CD4-positive, alpha-beta T cell treated with Interleukin-21 for 1 hour (primary cell): ENCODE results near the gene SRL.
A peak's percentile ranks its signal among the peaks of the same experiment; 100 is the strongest.

Experiments
- DNase-seq: peaks from one replicate; pipeline ENCODE4 v3.0.0-alpha.2; 2020

Gene SRL

GRCh38 chr16:4241928-4242283 is at the start of gene SRL:
Gene SRL, minus strand, starts transcription at chr16:4242080. Its CDS starts 13 bp downstream, at chr16:4242067.
- no peak for DNase-seq

GRCh38 chr16:4290236-4290830 is 48.5 kb upstream of the SRL start:
- DNase-seq: no peak

GRCh38 chr16:4288148-4288921 is 46.5 kb upstream of the SRL start:
- DNase-seq: peak; percentile 82

GRCh38 chr16:4285167-4285566 is 43.3 kb upstream of the SRL start:
- no peak for DNase-seq

GRCh38 chr16:4283939-4284338 is 42.1 kb upstream of the SRL start:
- DNase-seq: no peak

- DNase-seq: no peak
Observed at GRCh38 chr16:4283441-4283840, 41.6 kb upstream of the SRL start.

GRCh38 chr16:4280625-4281024 is 38.7 kb upstream of the SRL start:
- no peak for DNase-seq

- no peak for DNase-seq
Observed at GRCh38 chr16:4277987-4278513, 36.2 kb upstream of the SRL start.

GRCh38 chr16:4275861-4276260 is 34.0 kb upstream of the SRL start:
- DNase-seq: no peak

- peak; percentile 45 for DNase-seq
Observed at GRCh38 chr16:4273858-4274311, 32.0 kb upstream of the SRL start.

GRCh38 chr16:4272114-4272956 is 30.5 kb upstream of the SRL start:
- DNase-seq: peak; percentile 35

GRCh38 chr16:4271176-4272113 is 29.6 kb upstream of the SRL start:
- peak; percentile 89 for DNase-seq

GRCh38 chr16:4270595-4270994 is 28.7 kb upstream of the SRL start:
- no peak for DNase-seq

- no peak for DNase-seq
Observed at GRCh38 chr16:4270091-4270490, 28.2 kb upstream of the SRL start.

- no peak for DNase-seq
Observed at GRCh38 chr16:4266372-4266771, 24.5 kb upstream of the SRL start.

GRCh38 chr16:4265676-4266075 is 23.8 kb upstream of the SRL start:
- no peak for DNase-seq

- DNase-seq: no peak
Observed at GRCh38 chr16:4264546-4264945, 22.7 kb upstream of the SRL start.

GRCh38 chr16:4263504-4264436 is 21.9 kb upstream of the SRL start:
- no peak for DNase-seq

- no peak for DNase-seq
Observed at GRCh38 chr16:4262303-4262835, 20.5 kb upstream of the SRL start.

- DNase-seq: peak; percentile 27
Observed at GRCh38 chr16:4261557-4262172, 19.8 kb upstream of the SRL start.
